Airway epithelial cell (primary cell): ENCODE results near the gene ZNF782. TPM values are rescaled to one million over a fixed set of nuclear protein-coding genes. Genes with fewer than 3 reads are reported as not detected.

Source experiments
- total RNA-seq: library from RNA; depleted of rRNA; stranded (reverse); fragments of >200 nt; gene quantifications from 2 replicates; pipeline ENCODE4 v1.2.3, GENCODE V29; 2015

The ZNF782 gene
- total RNA-seq, result 2.3 and 12.6 TPM in 2 replicates

DNA sequence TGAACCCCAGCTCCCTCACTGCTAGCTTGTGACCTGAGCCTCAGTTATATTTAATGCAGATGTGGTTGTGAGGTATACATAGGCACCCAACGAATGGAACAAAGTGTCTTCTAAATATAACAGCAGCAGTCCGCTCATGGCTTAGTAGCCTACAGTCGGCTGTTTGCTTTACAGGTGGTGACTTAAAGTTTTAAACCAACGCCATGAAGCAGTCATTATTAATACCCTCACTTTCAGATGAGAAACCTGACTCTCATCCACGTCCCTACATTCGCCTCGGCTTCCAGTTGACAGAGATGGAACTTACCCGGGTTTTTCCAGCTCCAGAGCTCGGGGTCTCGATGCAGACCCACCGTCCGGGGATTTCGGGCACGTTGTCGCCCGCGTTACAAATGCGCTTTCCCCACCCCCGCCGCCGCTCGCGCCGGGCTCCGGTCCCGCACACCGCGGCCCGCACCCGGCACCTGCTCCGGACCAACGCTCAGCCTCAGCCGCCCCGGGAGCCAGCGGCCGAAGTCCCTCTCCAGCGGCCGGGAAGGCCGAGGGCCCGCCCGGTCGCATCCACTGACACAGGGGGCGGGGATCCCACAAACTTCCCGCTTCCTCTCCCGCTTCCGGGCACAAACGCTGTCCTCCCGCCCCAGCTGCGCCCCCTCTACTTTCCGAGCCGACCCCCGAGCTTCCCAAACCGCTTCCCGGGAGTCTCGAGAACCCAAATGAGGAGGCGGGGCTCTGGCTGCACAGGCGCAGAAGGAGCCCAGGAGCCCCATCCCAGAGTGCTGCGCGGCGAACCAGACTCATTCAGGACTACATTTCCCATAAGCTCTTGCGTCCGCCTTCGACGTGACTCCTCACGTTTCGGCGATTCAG lies at the start of gene ZNF782:
TSS of gene ZNF782 (minus strand) at position 734 of the 870 bp plus-strand sequence. CDS start 2,553 bp downstream, outside the sequence.

Other genes with a start within 250 kb of the ZNF782 start
- gene CDC14B, start 234.7 kb downstream of the ZNF782 start, total RNA-seq, result 9.3 and 15.4 TPM in 2 replicates
- gene PRXL2C, start 199.2 kb downstream of the ZNF782 start, total RNA-seq, result 5.5 and 5.8 TPM in 2 replicates
- gene ZNF510, start 76.4 kb downstream of the ZNF782 start, total RNA-seq, result 2.7 and 3.7 TPM in 2 replicates
- gene NUTM2G, start 74.3 kb upstream of the ZNF782 start, total RNA-seq, result not detected in 2 replicates
- gene CTSV, start 184.6 kb upstream of the ZNF782 start, total RNA-seq, result 45.5 and 46.3 TPM in 2 replicates